ENCODE measurements around the gene ZFP82.

ZFP82 gene

GRCh38 chr19:36417752-36418286, 625 bp downstream of the ZFP82 start (continued):
- TF ChIP-seq, protein P1, sequence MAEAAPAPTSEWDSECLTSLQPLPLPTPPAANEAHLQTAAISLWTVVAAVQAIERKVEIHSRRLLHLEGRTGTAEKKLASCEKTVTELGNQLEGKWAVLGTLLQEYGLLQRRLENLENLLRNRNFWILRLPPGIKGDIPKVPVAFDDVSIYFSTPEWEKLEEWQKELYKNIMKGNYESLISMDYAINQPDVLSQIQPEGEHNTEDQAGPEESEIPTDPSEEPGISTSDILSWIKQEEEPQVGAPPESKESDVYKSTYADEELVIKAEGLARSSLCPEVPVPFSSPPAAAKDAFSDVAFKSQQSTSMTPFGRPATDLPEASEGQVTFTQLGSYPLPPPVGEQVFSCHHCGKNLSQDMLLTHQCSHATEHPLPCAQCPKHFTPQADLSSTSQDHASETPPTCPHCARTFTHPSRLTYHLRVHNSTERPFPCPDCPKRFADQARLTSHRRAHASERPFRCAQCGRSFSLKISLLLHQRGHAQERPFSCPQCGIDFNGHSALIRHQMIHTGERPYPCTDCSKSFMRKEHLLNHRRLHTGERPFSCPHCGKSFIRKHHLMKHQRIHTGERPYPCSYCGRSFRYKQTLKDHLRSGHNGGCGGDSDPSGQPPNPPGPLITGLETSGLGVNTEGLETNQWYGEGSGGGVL (tag by site-specific recombination; IDR thresholded peaks at IDR 0.05): no peak
- no peak for TF ChIP-seq ZNF391 (tag by site-specific recombination; IDR thresholded peaks at IDR 0.05; ENCODE audit: borderline replicate concordance, low read depth)
- TF ChIP-seq GFI1B (tag by site-specific recombination; IDR thresholded peaks at IDR 0.05): no peak
- TF ChIP-seq ZNF768 (tag by site-specific recombination; IDR thresholded peaks at IDR 0.05): 0 out of 2 replicates have a peak, but pooled peaks have one; percentile 27
- TF ChIP-seq HOXA7 (CRISPR knock-in tag; IDR thresholded peaks at IDR 0.05; ENCODE audit: borderline replicate concordance): no peak
- peak; percentile 68 for TF ChIP-seq ZBTB6 (tag by site-specific recombination; IDR thresholded peaks at IDR 0.05)
- TF ChIP-seq, protein P2, sequence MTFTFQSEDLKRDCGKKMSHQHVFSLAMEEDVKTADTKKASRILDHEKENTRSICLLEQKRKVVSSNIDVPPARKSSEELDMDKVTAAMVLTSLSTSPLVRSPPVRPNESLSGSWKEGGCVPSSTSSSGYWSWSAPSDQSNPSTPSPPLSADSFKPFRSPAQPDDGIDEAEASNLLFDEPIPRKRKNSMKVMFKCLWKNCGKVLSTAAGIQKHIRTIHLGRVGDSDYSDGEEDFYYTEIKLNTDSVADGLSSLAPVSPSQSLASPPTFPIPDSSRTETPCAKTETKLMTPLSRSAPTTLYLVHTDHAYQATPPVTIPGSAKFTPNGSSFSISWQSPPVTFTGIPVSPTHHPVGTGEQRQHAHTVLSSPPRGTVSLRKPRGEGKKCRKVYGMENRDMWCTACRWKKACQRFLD (tag by site-specific recombination; IDR thresholded peaks at IDR 0.05): no peak
- TF ChIP-seq EGR2 (tag by site-specific recombination; IDR thresholded peaks at IDR 0.05; ENCODE audit: low read depth): 0 out of 2 replicates have a peak, but pooled peaks have one; percentile 20

GRCh38 chr19:36409841-36410240, 8.6 kb downstream of the ZFP82 start:
- Histone ChIP-seq H3K36me3 (ENCODE audit: control insufficient read depth in 2 of 2, insufficient read depth in 1 of 2, low read length in 2 of 2) (peaks cover 44 to 96% of the 10 kb centered on the region in 2 experiments), H3K27ac (ENCODE audit: extremely low read depth, low read depth, low read length) (no peak overlapping the region), H3K4me1 (ENCODE audit: control insufficient read depth, insufficient read depth, low read length) (no peaks in the 10 kb centered on the region), H3K9me3 (ENCODE audit: control insufficient read depth, insufficient read depth, low read depth, low read length) (peaks cover 26% of the 10 kb centered on the region), H3K4me3 (ENCODE audit: low read depth, low read length) (no peak overlapping the region)
- ChIA-PET POLR2A (no interaction called here), CTCF (no interaction called here)
- TF ChIP-seq ZNF311 (tag by site-specific recombination; IDR thresholded peaks at IDR 0.05; ENCODE audit: borderline replicate concordance): no peak
- no peak for TF ChIP-seq ZNF354C (tag by site-specific recombination; IDR thresholded peaks at IDR 0.05; ENCODE audit: borderline replicate concordance, low read depth)
- TF ChIP-seq ZNF16 (tag by site-specific recombination; IDR thresholded peaks at IDR 0.05; ENCODE audit: low read depth): no peak
- no peak for TF ChIP-seq BCL6B (tag by site-specific recombination; IDR thresholded peaks at IDR 0.05)

- H3K36me3 ChIP-seq (ENCODE audit: control insufficient read depth in 2 of 2, insufficient read depth in 1 of 2, low read length in 2 of 2): peaks cover 53 to 96% of the 10 kb centered on the region in 2 experiments
- H3K4me1 ChIP-seq (ENCODE audit: control insufficient read depth, insufficient read depth, low read length): no peaks in the 10 kb centered on the region
- peaks cover 23% of the 10 kb centered on the region for H3K9me3 ChIP-seq (ENCODE audit: control insufficient read depth, insufficient read depth, low read depth, low read length)
- H3K27ac ChIP-seq (ENCODE audit: extremely low read depth, low read depth, low read length): no peak overlapping the region
- CTCF ChIA-PET: no interaction called here
- POLR2A ChIA-PET: no interaction called here
- no peak overlapping the region for H3K4me3 ChIP-seq (ENCODE audit: low read depth, low read length)
- no peak for TF ChIP-seq HIC1 (tag by site-specific recombination; IDR thresholded peaks at IDR 0.05)
- TF ChIP-seq, protein P3, sequence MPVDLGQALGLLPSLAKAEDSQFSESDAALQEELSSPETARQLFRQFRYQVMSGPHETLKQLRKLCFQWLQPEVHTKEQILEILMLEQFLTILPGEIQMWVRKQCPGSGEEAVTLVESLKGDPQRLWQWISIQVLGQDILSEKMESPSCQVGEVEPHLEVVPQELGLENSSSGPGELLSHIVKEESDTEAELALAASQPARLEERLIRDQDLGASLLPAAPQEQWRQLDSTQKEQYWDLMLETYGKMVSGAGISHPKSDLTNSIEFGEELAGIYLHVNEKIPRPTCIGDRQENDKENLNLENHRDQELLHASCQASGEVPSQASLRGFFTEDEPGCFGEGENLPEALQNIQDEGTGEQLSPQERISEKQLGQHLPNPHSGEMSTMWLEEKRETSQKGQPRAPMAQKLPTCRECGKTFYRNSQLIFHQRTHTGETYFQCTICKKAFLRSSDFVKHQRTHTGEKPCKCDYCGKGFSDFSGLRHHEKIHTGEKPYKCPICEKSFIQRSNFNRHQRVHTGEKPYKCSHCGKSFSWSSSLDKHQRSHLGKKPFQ (tag by site-specific recombination; IDR thresholded peaks at IDR 0.05): no peak
- TF ChIP-seq, protein P4, sequence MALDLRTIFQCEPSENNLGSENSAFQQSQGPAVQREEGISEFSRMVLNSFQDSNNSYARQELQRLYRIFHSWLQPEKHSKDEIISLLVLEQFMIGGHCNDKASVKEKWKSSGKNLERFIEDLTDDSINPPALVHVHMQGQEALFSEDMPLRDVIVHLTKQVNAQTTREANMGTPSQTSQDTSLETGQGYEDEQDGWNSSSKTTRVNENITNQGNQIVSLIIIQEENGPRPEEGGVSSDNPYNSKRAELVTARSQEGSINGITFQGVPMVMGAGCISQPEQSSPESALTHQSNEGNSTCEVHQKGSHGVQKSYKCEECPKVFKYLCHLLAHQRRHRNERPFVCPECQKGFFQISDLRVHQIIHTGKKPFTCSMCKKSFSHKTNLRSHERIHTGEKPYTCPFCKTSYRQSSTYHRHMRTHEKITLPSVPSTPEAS (tag by site-specific recombination; IDR thresholded peaks at IDR 0.05): no peak
- TF ChIP-seq ZNF518A (tag by site-specific recombination; conservative IDR thresholded peaks at IDR 0.05; ENCODE audit: low read depth): no peak
These were observed 10.3 kb downstream of the ZFP82 start for GRCh38 chr19:36408101-36408500.

Data from HEK293 (cell line).